Vagina (tissue), 2 donors: ENCODE measurements around the gene CNR1.

ENCODE experiments used
- POLR2A ChIP-seq, 2 donors: fragments of 450-650 bp; IDR thresholded peaks; one replicate each; pipeline ENCODE4 v1.6.1; 2017; ENCODE audit warnings: antibody characterized with exemption in 2 of 2, mild to moderate bottlenecking in 2 of 2, moderate library complexity in 2 of 2
- POLR2AphosphoS5 ChIP-seq, 2 donors: sonication (generic); formaldehyde crosslinking; IDR thresholded peaks; one replicate each; pipeline ENCODE4 v1.9.0; 2017; ENCODE audit warnings: antibody characterized with exemption in 2 of 2, mild to moderate bottlenecking in 2 of 2, low read depth in 1 of 2; ENCODE audit not compliant: insufficient read depth in 1 of 2

- TF ChIP-seq POLR2AphosphoS5 (IDR thresholded peaks at IDR 0.05; ENCODE audit: insufficient read depth in 1 of 2, low read depth in 1 of 2) (no peak), POLR2A (IDR thresholded peaks at IDR 0.05) (no peak)
Measured at GRCh38 chr6:88209301-88209700, 43.2 kb upstream of the CNR1 start.
